NCI-H1048 (cell line): ENCODE results near the gene DCDC2.
"Not testable (repeated sequence)": the region's sequence is repeated elsewhere in the genome, so short reads cannot be mapped to it uniquely, and the experiment has no call there.

Experiments used
- DNase-seq: peaks from one replicate; lab custom pipeline; 2025; lab: John Stamatoyannopoulos, UW

DCDC2 gene

GRCh38 chr6:24378473-24379097, 20.7 kb upstream of the DCDC2 start:
- no peak for DNase-seq

- no peak for DNase-seq
Observed at GRCh38 chr6:24376871-24377270, 19.0 kb upstream of the DCDC2 start.

- no peak for DNase-seq
Observed at GRCh38 chr6:24374612-24375011, 16.8 kb upstream of the DCDC2 start.

GRCh38 chr6:24365103-24365633, 7.3 kb upstream of the DCDC2 start:
- not testable (repeated sequence) for DNase-seq

GRCh38 chr6:24362363-24362762, 4.5 kb upstream of the DCDC2 start:
- DNase-seq, result not testable (repeated sequence)

- peak; percentile 94 for DNase-seq
Observed at GRCh38 chr6:24359640-24360454, 2.0 kb upstream of the DCDC2 start.

GRCh38 chr6:24358219-24358821, 461 bp upstream of the DCDC2 start:
- no peak for DNase-seq

GRCh38 chr6:24356310-24356973, 1.4 kb downstream of the DCDC2 start:
- no peak for DNase-seq

GRCh38 chr6:24355393-24355792, 2.5 kb downstream of the DCDC2 start:
- no peak for DNase-seq

GRCh38 chr6:24353861-24354260, 4.0 kb downstream of the DCDC2 start:
- DNase-seq, result no peak

GRCh38 chr6:24352434-24352833, 5.4 kb downstream of the DCDC2 start:
- DNase-seq, result no peak

- DNase-seq, result no peak
Observed at GRCh38 chr6:24344976-24345375, 12.9 kb downstream of the DCDC2 start.

- no peak for DNase-seq
Observed at GRCh38 chr6:24340998-24341938, 16.6 kb downstream of the DCDC2 start.

GRCh38 chr6:24339932-24340331, 17.9 kb downstream of the DCDC2 start:
- no peak for DNase-seq

- DNase-seq, result no peak
Observed at GRCh38 chr6:24334285-24334684, 23.6 kb downstream of the DCDC2 start.

- DNase-seq, result no peak
Observed at GRCh38 chr6:24332317-24332716, 25.5 kb downstream of the DCDC2 start.

GRCh38 chr6:24330137-24330732, 27.6 kb downstream of the DCDC2 start:
- DNase-seq, result no peak

- no peak for DNase-seq
Observed at GRCh38 chr6:24329451-24329850, 28.4 kb downstream of the DCDC2 start.

- no peak for DNase-seq
Observed at GRCh38 chr6:24329022-24329421, 28.8 kb downstream of the DCDC2 start.

GRCh38 chr6:24327756-24328155, 30.1 kb downstream of the DCDC2 start:
- DNase-seq, result no peak

- DNase-seq, result no peak
Observed at GRCh38 chr6:24325978-24326377, 31.9 kb downstream of the DCDC2 start.
